NCI-H2196 (cell line): ENCODE data around the gene CCNK.

Source experiments
- DNase-seq: peaks from one replicate; lab custom pipeline; 2025; ENCODE audit not compliant: unreplicated experiment; lab: John Stamatoyannopoulos, UW

The CCNK gene

DNA sequence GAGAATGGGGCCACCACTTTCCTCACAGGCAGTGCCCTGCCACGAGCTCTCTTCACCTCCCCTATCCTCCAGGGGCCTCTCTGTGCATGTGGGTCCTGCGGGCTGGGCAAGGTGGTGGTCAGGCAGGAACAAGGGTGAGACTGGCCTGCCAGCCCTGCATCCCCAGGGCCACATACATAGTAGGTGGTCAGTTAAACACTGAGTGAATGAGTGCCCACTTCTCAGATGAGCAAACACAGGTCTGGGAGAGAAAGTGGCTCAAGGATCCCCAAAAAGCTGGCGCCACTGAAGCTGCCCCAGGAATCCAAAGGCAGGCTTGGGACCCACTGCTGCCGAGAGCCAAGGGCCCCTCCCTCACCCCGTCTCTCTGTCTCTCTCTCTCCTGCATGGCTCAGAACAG, 51.1 kb downstream of the CCNK start:
- no peak for DNase-seq

DNA sequence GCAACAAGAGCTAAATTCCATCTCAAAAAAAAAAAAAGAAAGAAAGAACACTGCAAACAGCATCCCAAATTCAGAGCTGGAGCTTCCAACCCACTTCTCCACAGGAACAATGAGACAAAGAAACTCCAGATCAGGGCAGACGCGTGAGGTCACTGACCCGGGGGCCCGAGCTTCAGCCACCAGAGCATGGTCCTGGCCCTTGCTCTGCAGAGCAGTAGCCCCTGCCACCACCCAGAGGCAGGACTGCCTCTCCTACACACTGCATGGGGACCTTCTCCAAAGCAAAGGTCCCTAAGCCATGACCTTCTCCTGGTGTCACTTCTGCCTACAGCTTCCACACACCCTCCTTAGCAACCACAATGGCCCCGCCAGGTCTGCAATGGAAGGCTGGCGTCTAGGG, 53.1 kb downstream of the CCNK start:
- no peak for DNase-seq

DNA sequence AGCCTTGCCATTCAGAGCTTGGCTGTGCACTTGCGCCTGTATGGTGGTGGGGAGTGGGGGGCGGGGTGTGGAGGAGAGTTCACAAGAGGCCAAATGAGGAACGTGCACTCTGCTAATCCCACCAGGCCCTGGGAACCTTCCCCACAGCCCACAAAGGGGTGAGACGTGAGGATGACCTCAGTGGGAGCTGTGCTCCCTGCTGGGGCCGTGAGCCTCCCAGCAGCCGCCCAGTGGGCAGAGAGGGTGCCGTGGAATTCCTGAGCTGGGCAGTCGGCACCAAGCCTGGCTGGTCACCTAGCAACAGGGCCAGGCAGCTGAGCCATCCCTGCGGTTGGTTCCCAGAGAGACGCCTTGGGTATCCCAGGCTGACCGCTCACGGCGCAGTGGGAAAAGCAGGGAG, 53.7 kb downstream of the CCNK start:
- DNase-seq = no peak

DNA sequence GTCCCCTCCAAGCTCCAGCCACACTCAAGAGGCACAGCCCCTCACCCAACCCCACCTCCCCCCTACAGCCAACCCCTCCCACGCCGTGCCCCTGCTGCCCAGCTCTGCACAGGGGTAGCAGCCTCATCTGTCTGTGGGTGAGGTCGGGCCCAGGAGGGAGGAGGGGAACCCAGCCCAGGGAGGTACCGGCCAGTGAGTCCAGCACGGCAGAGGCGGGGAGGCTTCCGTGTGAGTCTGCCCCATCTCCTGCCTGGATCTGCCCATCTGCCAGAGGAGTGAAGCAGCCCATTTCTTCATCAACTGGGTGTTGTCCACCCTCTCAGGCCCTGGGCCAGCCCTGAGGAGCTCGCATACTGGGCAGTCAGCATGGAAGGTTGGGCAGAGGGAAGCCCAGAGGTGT, 54.2 kb downstream of the CCNK start:
- DNase-seq = no peak

DNA sequence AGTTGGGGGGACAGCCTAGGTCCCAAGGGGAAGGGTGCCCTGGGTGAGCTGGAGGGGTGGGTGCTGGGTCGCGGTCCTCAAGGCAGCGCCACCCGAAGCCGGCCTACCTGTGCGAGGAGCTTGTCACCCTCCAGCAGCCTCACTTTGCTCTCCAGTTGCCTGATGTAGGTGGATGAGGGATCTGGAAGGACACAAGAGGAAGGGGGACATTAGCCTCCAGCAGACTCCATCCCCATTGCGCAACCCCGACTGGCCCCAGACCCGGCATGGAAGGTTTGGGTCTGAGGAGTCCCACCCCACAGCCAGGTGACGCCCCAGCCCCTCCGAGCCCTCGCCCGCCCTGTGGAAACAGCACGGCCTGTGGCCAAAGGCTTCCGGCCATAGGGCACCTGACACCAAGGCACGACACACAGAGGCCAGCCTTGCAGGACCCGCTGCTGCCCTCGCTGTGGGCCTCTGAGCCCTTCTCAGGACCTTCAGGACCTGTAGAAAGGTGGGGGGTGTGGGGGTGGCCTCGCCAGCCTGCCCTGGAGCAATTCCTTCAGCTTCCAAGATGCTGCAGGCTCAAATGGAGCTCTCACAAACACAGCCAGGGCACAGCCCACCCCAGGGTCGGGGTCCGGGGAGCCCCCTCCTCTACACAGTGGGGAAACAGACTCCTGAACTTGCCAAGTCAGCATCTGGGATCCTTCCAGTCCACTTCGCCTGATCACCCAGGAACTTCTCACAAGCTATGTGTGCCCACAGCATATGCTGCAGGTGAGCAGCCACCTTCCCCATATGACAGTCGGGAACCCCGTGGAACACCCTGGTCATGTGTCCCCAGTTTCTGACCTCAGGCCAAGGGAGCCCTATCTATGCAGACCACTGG, 54.9 kb downstream of the CCNK start:
- no peak for DNase-seq

DNA sequence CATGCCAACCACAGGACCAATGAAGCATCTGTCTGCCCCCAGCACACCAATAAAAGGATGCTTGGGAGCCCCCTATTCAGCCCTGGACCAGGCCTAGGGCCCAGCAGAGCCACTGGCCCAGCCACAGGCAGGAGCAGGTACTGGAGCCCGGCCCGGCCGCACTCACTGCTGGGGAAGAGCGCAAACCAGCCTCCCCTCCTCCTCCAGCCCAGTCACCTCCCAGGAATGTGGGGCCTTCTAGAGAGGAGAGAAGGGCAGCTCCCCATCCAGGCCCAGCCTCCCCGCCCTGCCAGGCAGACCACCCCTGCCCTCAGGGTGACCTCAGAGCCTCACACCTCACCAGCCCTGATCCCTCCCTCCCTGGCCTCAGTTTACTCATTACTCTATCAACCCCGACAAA, 56.2 kb downstream of the CCNK start:
- DNase-seq = no peak

GRCh38 chr14:99538275-99538674, 57.1 kb downstream of the CCNK start:
- no peak for DNase-seq

GRCh38 chr14:99538733-99539132, 57.5 kb downstream of the CCNK start:
- DNase-seq = no peak

GRCh38 chr14:99539491-99539890, 58.3 kb downstream of the CCNK start:
- no peak for DNase-seq

DNA sequence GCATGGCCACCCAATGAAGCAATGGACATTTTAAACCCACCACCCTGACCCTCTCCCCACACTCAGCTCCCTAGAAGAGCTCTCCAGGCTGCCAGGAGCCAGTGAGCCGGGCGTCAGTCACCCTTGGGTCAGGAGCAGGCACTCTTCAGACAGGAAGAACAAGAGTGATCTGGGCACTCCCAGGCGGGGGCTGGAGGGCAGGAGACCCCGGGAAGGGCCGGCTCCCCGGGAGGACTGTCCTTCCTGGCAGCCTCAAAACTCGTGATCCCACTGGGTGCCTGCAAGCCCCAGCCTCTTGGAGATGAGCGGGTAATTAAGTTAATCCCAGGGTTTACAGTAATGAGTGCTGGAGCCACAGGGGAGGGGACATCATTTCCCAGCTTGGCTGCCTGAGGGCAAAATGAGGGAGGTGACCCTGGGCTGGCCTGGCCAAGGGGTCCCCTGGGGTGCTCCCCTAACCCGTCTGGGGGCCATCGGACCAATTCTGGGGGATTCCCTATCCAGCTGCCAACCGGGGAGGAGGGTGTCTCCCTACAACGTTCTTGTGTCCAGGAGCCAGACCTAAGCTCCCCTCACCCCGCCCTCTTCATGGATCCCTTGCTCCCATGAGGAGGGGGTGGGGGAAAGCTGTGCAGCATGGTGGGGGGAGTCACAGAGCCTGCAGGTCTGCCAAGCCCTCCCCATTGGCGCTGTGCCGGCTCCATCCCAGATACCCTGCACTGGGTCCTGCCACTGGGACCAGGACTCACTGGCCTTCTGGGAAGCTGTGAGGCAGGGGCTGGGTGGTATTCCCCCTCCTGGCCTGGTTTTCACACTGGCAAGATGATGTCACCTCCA, 59.2 kb downstream of the CCNK start:
- DNase-seq = no peak

- DNase-seq = no peak
Observed at GRCh38 chr14:99541211-99541610, 60.0 kb downstream of the CCNK start.

- DNase-seq = no peak
Observed at GRCh38 chr14:99541677-99542470, 60.7 kb downstream of the CCNK start.

GRCh38 chr14:99542566-99542965, 61.4 kb downstream of the CCNK start:
- DNase-seq = no peak

DNA sequence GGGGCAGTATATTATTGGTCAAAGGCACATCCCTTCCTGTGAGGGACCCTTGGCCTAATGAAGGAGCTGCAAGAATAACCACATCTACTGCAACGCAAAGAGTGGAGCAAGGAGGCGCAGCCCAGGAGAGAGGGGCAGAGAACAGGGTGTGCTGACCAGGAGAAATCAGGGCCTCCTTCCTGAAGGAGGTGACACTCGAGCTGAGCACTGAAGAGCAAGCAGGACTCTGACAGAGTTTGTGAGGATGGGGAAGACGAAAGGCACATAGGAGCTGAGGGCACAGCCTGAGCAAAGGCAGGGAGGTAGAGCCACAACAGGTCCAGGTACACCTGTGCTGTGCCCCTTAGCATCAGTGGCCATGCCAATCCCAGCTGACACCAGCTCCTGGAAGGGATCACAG, 62.2 kb downstream of the CCNK start:
- DNase-seq = no peak

GRCh38 chr14:99543985-99544384, 62.8 kb downstream of the CCNK start:
- DNase-seq = no peak

DNA sequence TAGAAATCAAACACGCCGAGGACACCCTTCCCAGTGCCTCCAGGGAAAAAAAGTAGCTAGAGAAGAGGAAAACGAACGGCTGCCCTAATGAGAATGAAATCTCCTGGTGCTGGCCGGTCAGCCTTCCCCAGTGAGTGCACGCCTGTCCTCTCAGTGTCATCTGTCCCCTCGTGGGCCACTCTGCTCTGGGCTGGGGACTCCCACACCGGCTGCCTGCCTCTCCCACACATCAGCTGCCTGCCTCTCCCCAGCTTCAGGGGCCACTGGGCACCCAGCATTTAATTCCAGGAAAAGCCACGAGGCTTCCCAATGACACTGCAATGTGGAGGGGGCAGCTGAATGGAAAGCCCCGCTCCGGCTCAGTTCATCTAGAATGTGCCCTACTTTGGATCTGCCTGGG, 63.8 kb downstream of the CCNK start:
- no peak for DNase-seq

DNA sequence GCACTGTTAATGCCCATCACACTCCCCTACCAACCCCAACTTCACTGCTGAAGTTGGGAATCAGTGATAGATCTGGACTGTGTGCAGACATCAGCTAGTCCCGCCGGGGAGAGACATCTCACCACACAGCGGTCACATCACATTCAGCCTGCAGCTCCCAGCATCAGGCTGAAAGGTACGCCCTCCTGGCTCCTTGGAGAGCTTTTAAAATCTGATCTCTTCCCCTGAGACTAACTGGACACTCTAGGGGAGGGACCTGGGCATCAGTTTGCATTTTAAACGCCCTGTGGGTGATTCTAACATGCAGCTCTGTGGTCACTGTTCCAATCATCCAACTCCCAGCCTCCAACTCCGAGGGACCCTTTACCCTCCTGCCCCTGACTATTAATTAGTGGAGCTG, 64.4 kb downstream of the CCNK start:
- no peak for DNase-seq

DNA sequence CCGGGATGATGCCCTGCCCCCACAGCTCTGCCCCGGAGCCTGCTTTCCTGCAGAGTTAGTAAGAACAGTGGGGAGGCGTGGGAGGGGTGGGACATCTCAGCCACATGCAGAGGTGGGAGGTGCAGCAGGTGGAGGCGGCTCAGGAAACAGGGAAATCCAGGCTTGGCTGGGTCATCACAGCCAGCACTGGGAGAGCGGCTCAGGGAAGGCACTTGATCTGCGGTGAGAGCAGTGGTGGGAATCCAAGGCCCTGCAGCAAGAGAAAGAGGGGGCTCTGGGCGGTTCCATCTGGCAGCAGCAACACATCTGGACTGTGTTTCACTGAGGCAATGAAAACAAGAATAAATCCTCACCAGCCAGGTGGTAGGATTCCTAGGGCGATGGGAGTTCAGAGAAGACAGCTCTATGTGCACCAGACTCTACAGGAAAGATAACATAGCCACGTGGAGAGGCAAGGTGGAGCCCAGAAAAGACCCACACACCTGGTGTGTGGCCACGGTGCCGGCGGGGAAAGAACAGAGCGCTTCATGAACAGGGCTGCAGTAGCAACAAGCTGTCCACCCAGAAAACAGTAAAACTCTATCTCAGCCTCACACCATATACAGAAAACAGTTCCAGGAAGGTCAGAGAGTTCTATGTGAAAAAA, 65.1 kb downstream of the CCNK start:
- DNase-seq = no peak

DNA sequence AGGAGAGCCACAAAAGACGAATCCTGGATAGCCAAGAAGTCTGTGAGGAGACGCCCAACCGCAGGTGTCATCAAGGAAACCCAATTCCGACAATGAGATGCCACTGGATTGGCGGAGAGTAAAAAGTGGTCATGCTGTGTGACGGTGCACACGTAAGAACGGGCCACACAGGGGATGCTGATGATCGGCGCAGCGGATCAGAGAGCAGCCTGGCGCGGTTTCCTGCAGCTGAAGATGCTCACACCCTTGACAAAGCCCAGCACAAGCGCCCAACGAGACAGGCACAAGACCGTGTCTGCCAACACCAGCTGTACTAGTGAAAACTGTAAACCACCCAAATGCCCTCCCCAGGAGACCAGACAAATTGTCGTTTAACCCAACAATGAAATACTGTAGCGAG, 67.0 kb downstream of the CCNK start:
- DNase-seq = no peak

- no peak for DNase-seq
Observed at GRCh38 chr14:99548871-99549515, 67.8 kb downstream of the CCNK start.

- DNase-seq = no peak
Observed at GRCh38 chr14:99549684-99550083, 68.5 kb downstream of the CCNK start.
